COLO829 (cell line): ENCODE data around the gene ADAMTS14.
A peak's percentile ranks its signal among the peaks of the same experiment; 100 is the strongest.
"Not testable (repeated sequence)": the region's sequence is repeated elsewhere in the genome, so short reads cannot be mapped to it uniquely, and the experiment has no call there.

Experiments
- DNase-seq: peaks from one replicate; pipeline ENCODE4 v3.0.0; 2012; ENCODE audit warnings: low spot score

ADAMTS14 gene

GRCh38 chr10:70751356-70751755, 79.0 kb downstream of the ADAMTS14 start:
- DNase-seq: no peak

GRCh38 chr10:70751991-70752390, 79.7 kb downstream of the ADAMTS14 start:
- no peak for DNase-seq

GRCh38 chr10:70752571-70752970, 80.3 kb downstream of the ADAMTS14 start:
- no peak for DNase-seq

- DNase-seq: no peak
These were observed 80.8 kb downstream of the ADAMTS14 start for GRCh38 chr10:70753026-70753663.

- no peak for DNase-seq
These were observed 81.7 kb downstream of the ADAMTS14 start for GRCh38 chr10:70753841-70754621.

GRCh38 chr10:70756700-70757360, 84.5 kb downstream of the ADAMTS14 start:
- no peak for DNase-seq

GRCh38 chr10:70757856-70758255, 85.5 kb downstream of the ADAMTS14 start:
- no peak for DNase-seq

- DNase-seq: peak; percentile 35
These were observed 86.6 kb downstream of the ADAMTS14 start for GRCh38 chr10:70758757-70759514.

- DNase-seq: no peak
These were observed 87.5 kb downstream of the ADAMTS14 start for GRCh38 chr10:70759781-70760180.

- no peak for DNase-seq
These were observed 88.0 kb downstream of the ADAMTS14 start for GRCh38 chr10:70760271-70760787.

- no peak for DNase-seq
These were observed 88.8 kb downstream of the ADAMTS14 start for GRCh38 chr10:70761031-70761601.

- DNase-seq: no peak
These were observed 89.5 kb downstream of the ADAMTS14 start for GRCh38 chr10:70761727-70762350.

- DNase-seq: no peak
These were observed 90.3 kb downstream of the ADAMTS14 start for GRCh38 chr10:70762441-70763175.

- DNase-seq: no peak
These were observed 91.3 kb downstream of the ADAMTS14 start for GRCh38 chr10:70763567-70763966.

- no peak for DNase-seq
These were observed 93.7 kb downstream of the ADAMTS14 start for GRCh38 chr10:70765794-70766594.

GRCh38 chr10:70768026-70768685, 95.8 kb downstream of the ADAMTS14 start:
- DNase-seq: not testable (repeated sequence)

GRCh38 chr10:70769121-70769520, 96.8 kb downstream of the ADAMTS14 start:
- no peak for DNase-seq

- no peak for DNase-seq
These were observed 97.7 kb downstream of the ADAMTS14 start for GRCh38 chr10:70770001-70770400.

- not testable (repeated sequence) for DNase-seq
These were observed 98.2 kb downstream of the ADAMTS14 start for GRCh38 chr10:70770516-70770915.
